AG09309 (cell line): ENCODE results near the gene ANKS3.

Experiments used
- DNase-seq: peaks from one replicate; pipeline ENCODE4 v3.0.0-alpha.2; 2010; ENCODE audit warnings: low read depth
- H3K4me3 ChIP-seq: 2 replicates; pipeline ENCODE4 v1.5.1; 2011; ENCODE audit warnings: mild to moderate bottlenecking, low read depth, low read length, moderate library complexity; ENCODE audit not compliant: control insufficient read depth
- CTCF ChIP-seq: IDR thresholded peaks from 2 replicates; pipeline ENCODE4 v1.5.1; 2011; ENCODE audit warnings: mild to moderate bottlenecking, low read depth, low read length, inconsistent platforms; ENCODE audit not compliant: insufficient read depth, control insufficient read depth; ENCODE audit errors: missing control alignments

Gene ANKS3

DNA sequence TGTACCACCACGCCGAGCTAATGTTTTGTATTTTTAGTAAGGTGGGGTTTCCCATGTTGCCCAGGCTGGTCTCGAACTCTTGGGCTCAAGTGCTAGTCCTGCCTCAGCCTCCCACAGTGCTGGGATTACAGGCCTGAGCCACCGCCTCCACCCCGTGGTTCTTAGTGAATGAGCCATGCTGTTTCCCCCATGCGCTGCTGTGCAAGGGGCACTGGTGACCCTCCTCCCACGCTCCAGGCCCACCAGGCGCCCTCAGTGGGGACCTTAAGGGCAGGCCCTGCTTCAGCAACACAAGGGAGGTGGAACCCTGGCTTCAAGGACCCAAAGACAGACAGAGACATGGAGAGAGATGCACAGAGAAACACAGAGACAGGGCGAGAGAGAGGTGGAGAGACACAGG, 56.1 kb downstream of the ANKS3 start:
- H3K4me3 ChIP-seq = no peak overlapping the region
- TF ChIP-seq CTCF = no peak
- DNase-seq = no peak

DNA sequence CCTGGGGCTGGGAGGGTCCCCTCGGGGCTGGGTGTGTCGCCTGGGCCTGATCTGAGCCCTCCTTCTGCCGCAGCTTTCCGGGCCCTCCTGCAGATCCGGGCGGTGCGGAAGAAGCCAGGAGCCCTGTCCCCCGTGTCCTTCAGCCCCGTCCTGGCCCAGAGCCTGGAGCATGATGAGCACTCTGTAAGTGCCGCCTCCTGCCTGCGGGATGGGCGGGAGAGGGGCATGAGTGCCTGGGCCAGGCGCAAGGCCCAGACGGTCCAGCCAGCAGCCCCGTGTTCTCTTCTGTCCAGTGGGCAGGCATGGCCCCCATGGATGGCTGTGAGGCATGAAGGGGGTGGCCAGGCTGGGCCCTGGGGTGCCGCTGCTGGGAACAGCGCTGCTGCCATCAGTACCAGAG, 56.7 kb downstream of the ANKS3 start:
- no peak for TF ChIP-seq CTCF
- H3K4me3 ChIP-seq = no peak overlapping the region
- DNase-seq = no peak

- no peak overlapping the region for H3K4me3 ChIP-seq
- TF ChIP-seq CTCF = no peak
- DNase-seq = no peak
Observed at GRCh38 chr16:4676831-4677230, 57.2 kb downstream of the ANKS3 start.

DNA sequence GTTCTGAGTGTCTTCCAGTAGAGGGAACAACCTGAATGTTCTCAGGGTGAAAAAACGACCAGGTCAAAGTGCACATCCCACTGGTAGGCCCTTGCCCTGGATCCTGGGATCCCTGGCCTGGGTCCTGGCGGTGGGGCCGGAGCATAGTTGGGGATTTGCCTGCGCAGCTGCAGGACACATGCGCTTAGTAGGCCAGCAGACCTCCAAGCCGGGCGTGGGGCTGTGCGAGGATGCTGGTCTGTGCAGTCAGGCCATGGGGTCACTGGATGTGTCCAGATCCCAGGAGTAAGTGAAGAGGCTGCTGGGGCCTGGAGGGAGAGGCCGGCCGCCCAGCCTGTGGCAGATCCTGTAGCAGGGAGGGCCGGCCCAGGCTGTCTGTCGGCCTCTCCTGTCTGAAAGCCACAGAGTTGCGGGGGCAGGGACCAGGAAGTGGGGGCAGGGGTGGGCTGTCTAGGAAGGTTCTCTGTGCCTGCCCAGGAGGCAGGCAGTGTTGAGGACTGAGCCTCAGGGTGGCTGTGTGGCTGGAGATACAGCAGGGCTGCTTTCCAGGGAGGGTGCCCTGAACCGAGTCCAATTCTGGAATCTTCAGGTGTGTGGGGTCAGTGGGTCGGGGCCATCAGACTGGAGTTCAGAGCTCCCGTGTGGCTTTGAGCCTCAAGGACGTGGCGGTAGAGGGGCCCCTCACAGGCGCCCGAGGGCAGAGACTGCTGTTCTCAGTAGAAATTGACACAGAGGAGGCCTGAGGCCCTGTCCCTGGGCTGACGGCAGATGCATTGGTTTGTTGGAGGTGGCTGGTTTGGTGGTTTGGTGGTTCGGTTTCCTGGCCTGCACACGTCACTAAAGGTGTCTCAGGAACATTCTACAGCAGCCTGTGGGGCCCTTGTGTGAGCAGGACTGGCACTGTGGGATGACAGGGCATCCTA, 57.9 kb downstream of the ANKS3 start:
- no peak overlapping the region for H3K4me3 ChIP-seq
- TF ChIP-seq CTCF = no peak
- no peak for DNase-seq

GRCh38 chr16:4674926-4675530, 59.0 kb downstream of the ANKS3 start:
- no peak overlapping the region for H3K4me3 ChIP-seq
- no peak for DNase-seq
- no peak for TF ChIP-seq CTCF

- no peak for DNase-seq
- H3K4me3 ChIP-seq = no peak overlapping the region
- TF ChIP-seq CTCF = no peak
Observed at GRCh38 chr16:4673387-4674046, 60.6 kb downstream of the ANKS3 start.
